C4-2B (cell line): ENCODE data around the gene LCN12.

Experiments used
- ZFX ChIP-seq: fragments of 450-650 bp; IDR thresholded peaks from 2 replicates; pipeline ENCODE4 v1.6.1; 2017
- TF ChIP-seq, protein P1 (sequence below): fragments of 450-650 bp; conservative IDR thresholded peaks from 2 replicates; pipeline ENCODE4 v1.5.1; 2017; ENCODE audit warnings: mild to moderate bottlenecking

GRCh38 chr9:136957461-136957860 is 5.4 kb downstream of the LCN12 start:
- TF ChIP-seq, protein P1, sequence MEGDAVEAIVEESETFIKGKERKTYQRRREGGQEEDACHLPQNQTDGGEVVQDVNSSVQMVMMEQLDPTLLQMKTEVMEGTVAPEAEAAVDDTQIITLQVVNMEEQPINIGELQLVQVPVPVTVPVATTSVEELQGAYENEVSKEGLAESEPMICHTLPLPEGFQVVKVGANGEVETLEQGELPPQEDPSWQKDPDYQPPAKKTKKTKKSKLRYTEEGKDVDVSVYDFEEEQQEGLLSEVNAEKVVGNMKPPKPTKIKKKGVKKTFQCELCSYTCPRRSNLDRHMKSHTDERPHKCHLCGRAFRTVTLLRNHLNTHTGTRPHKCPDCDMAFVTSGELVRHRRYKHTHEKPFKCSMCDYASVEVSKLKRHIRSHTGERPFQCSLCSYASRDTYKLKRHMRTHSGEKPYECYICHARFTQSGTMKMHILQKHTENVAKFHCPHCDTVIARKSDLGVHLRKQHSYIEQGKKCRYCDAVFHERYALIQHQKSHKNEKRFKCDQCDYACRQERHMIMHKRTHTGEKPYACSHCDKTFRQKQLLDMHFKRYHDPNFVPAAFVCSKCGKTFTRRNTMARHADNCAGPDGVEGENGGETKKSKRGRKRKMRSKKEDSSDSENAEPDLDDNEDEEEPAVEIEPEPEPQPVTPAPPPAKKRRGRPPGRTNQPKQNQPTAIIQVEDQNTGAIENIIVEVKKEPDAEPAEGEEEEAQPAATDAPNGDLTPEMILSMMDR = no peak
- TF ChIP-seq ZFX = no peak
